PC-9 (cell line): Measurements from ENCODE around the gene SCAF4.

ENCODE experiments used
- EZH2 ChIP-seq: fragments of 200-600 bp; sonication (generic); IDR thresholded peaks from 2 replicates; pipeline ENCODE4 v1.8.0; 2017; ENCODE audit warnings: antibody characterized with exemption, low read depth
- TF ChIP-seq, protein P1 (sequence below): fragments of 200-600 bp; sonication (generic); conservative IDR thresholded peaks from 2 replicates; pipeline ENCODE4 v1.6.1; 2017; ENCODE audit warnings: mixed run types, antibody characterized with exemption, mild to moderate bottlenecking, moderate library complexity

DNA sequence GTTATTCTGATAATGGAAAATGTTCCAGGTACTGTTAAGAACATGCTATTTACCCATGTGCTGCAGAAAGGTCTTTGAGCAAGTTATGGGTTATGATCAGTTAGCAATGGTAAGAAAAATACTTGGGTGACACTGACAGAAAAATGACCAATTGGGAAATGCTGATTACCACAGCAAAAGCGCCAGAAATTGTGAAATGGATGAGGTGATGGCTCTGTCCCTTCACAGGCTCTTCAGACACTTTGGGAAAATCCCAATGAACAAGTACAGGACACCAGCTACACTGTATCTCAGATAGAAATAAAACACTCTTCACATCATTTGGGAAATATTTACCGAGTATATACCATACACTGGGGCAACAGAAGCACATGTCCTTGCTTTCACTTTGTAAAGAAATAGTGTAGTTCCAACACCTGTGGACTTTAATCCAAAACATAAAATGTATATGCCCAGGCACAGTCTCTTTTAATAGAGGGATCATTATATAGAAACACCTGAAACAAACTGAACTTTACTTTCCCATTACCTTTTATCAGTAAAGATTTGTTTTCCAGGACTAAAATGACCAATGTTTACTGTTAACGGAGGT, 58.5 kb downstream of the SCAF4 start:
- TF ChIP-seq, protein P1, sequence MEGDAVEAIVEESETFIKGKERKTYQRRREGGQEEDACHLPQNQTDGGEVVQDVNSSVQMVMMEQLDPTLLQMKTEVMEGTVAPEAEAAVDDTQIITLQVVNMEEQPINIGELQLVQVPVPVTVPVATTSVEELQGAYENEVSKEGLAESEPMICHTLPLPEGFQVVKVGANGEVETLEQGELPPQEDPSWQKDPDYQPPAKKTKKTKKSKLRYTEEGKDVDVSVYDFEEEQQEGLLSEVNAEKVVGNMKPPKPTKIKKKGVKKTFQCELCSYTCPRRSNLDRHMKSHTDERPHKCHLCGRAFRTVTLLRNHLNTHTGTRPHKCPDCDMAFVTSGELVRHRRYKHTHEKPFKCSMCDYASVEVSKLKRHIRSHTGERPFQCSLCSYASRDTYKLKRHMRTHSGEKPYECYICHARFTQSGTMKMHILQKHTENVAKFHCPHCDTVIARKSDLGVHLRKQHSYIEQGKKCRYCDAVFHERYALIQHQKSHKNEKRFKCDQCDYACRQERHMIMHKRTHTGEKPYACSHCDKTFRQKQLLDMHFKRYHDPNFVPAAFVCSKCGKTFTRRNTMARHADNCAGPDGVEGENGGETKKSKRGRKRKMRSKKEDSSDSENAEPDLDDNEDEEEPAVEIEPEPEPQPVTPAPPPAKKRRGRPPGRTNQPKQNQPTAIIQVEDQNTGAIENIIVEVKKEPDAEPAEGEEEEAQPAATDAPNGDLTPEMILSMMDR, result no peak
- TF ChIP-seq EZH2, result no peak
